Superior temporal gyrus (tissue), 1 donor: Measurements from ENCODE around the gene PRR36.
A peak's percentile ranks its signal among the peaks of the same experiment; 100 is the strongest.

Experiments used
- DNase-seq: peaks from one replicate; pipeline ENCODE4 v3.0.0-alpha.2; 2016; ENCODE audit errors: extremely low spot score

The PRR36 gene

GRCh38 chr19:7872306-7873204 is 1.6 kb downstream of the PRR36 start:
- DNase-seq, result no peak

- DNase-seq, result peak; percentile 59
Observed at GRCh38 chr19:7871437-7872305, 2.5 kb downstream of the PRR36 start.

- no peak for DNase-seq
Observed at GRCh38 chr19:7870571-7871436, 3.4 kb downstream of the PRR36 start.

GRCh38 chr19:7869910-7870511 is 4.2 kb downstream of the PRR36 start:
- no peak for DNase-seq

- DNase-seq, result no peak
Observed at GRCh38 chr19:7869453-7869909, 4.7 kb downstream of the PRR36 start.

- DNase-seq, result peak; percentile 67
Observed at GRCh38 chr19:7868671-7869452, 5.3 kb downstream of the PRR36 start.

GRCh38 chr19:7868326-7868670 is 5.9 kb downstream of the PRR36 start:
- DNase-seq, result no peak

- DNase-seq, result no peak
Observed at GRCh38 chr19:7867092-7867844, 6.9 kb downstream of the PRR36 start.

GRCh38 chr19:7866399-7867091 is 7.6 kb downstream of the PRR36 start:
- no peak for DNase-seq

- no peak for DNase-seq
Observed at GRCh38 chr19:7865262-7865911, 8.8 kb downstream of the PRR36 start.

- DNase-seq, result no peak
Observed at GRCh38 chr19:7864690-7865074, 9.5 kb downstream of the PRR36 start.

- DNase-seq, result no peak
Observed at GRCh38 chr19:7863971-7864689, 10.1 kb downstream of the PRR36 start.

GRCh38 chr19:7863157-7863970 is 10.8 kb downstream of the PRR36 start:
- no peak for DNase-seq

GRCh38 chr19:7862413-7862951 is 11.7 kb downstream of the PRR36 start:
- no peak for DNase-seq

- DNase-seq, result no peak
Observed at GRCh38 chr19:7861619-7862412, 12.4 kb downstream of the PRR36 start.
